ENCODE results near the gene LEO1.

LEO1 gene

GRCh38 chr15:51931016-51931415 is 40.6 kb downstream of the LEO1 start:
- no peak for DNase-seq (ENCODE audit: low spot score)

GRCh38 chr15:51926809-51927208 is 44.8 kb downstream of the LEO1 start:
- DNase-seq (ENCODE audit: low spot score) = no peak

GRCh38 chr15:51924156-51925068 is 47.2 kb downstream of the LEO1 start:
- DNase-seq (ENCODE audit: low spot score) = no peak

GRCh38 chr15:51917493-51917892 is 54.1 kb downstream of the LEO1 start:
- DNase-seq (ENCODE audit: low spot score) = peak; percentile 16

- DNase-seq (ENCODE audit: low spot score) = no peak
These were observed 59.0 kb downstream of the LEO1 start for GRCh38 chr15:51912528-51912927.

GRCh38 chr15:51909584-51909983 is 62.0 kb downstream of the LEO1 start:
- DNase-seq (ENCODE audit: low spot score) = no peak

- peak; percentile 38 for DNase-seq (ENCODE audit: low spot score)
These were observed 63.3 kb downstream of the LEO1 start for GRCh38 chr15:51908316-51908715.

- DNase-seq (ENCODE audit: low spot score) = no peak
These were observed 64.3 kb downstream of the LEO1 start for GRCh38 chr15:51907136-51907862.

GRCh38 chr15:51904931-51905330 is 66.6 kb downstream of the LEO1 start:
- no peak for DNase-seq (ENCODE audit: low spot score)

- no peak for DNase-seq (ENCODE audit: low spot score)
These were observed 67.2 kb downstream of the LEO1 start for GRCh38 chr15:51904421-51904820.

- no peak for DNase-seq (ENCODE audit: low spot score)
These were observed 82.1 kb downstream of the LEO1 start for GRCh38 chr15:51889486-51889885.

GRCh38 chr15:51888593-51889195 is 82.9 kb downstream of the LEO1 start:
- DNase-seq (ENCODE audit: low spot score) = no peak

All from kidney capillary endothelial cell (primary cell).